Measurements from ENCODE around the gene GMDS. TPM values are rescaled to one million over a fixed set of nuclear protein-coding genes. Genes with fewer than 3 reads are reported as not detected.

Gene GMDS
- total and polyA plus RNA-seq, 2 of the 8 experiments (the other 6 are each of a cell fraction or from before 2014, with no cell fraction given), result 16.8 to 50.0 TPM

DNA sequence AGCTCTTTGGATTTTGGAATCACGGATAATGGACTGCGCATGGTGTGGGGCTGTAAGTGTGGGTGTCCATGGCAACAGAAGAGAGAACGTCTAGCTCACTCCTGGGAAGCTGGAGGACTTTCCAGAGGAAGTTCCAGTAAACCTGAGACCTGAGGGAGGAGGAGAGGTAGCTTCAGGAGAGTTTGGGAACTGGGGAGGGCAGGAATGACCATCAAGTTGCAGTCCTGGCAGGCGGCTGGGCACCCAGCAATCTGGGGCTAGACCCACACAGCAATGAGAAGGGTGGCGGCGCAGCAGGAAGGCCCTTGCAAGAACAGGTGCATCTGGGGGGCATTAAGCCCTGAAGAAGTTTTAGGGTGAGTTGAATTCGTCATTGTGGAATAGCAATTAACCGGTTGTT, 539.8 kb downstream of the GMDS start (continued):
- TF ChIP-seq, protein P1, sequence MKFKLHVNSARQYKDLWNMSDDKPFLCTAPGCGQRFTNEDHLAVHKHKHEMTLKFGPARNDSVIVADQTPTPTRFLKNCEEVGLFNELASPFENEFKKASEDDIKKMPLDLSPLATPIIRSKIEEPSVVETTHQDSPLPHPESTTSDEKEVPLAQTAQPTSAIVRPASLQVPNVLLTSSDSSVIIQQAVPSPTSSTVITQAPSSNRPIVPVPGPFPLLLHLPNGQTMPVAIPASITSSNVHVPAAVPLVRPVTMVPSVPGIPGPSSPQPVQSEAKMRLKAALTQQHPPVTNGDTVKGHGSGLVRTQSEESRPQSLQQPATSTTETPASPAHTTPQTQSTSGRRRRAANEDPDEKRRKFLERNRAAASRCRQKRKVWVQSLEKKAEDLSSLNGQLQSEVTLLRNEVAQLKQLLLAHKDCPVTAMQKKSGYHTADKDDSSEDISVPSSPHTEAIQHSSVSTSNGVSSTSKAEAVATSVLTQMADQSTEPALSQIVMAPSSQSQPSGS (IDR thresholded peaks at IDR 0.05; ENCODE audit: low read length), result no peak
- no peak for TF ChIP-seq TEAD4 (IDR thresholded peaks at IDR 0.05; ENCODE audit: low read depth, low read length)
- no peak for TF ChIP-seq CHD1 (IDR thresholded peaks at IDR 0.05; ENCODE audit: low read depth, low read length)
- no peak for TF ChIP-seq EZH2 (IDR thresholded peaks at IDR 0.05; ENCODE audit: low read depth, low read length, severe bottlenecking)
